ENCODE measurements around the gene ELFN1. TPM values are rescaled to one million over a fixed set of nuclear protein-coding genes. Genes with fewer than 3 reads are reported as not detected.

ELFN1 gene
- total RNA-seq, 6 donors from 2014 or later, result 0.11 to 3.0 (median 0.30) TPM; not detected in 1

DNA sequence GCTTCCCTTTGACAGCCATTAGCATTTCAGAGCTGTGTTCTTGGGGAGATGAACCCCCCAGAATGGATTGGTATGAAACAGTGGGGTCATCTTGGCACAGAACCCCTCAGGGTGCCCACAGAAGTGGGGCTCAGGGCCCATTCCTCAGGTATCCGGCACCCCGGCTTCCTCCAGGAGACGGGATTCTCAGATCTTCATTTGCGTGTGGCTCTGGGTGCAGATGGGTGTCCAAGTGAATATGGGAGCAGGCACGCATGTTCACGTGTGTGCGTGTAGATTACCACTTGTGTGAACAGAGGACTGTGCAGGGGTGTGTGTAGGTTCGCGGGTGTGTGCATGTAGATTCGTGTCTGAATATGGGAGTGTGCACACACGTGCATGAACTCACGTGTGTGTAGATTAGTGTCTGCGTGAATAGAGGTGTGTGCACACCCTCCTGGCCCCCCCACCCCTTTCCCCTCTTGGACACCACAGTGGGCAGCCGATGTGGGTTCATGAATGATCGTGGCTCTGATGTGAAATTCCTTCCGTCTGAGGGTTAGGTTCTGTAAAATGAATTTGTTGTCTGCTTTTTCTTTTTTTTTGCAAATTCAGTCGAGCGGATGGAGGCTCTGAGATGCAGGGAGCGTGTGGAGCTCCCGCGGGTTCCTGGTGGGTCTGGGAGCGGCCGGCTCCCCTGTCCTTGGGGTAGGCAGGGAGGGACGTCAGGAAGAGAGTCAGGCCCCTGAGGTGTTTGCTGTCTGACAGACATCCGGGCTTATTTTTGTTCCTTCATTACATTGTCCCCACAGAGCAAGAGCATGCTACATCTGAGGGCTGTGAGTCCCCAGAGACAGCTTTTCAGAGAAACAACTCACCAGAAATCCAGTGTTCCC is 7.4 kb downstream of the ELFN1 start:
- DNase-seq (peak in 1 of 2 donors; percentile 12), ATAC-seq (ENCODE audit: low FRiP score in 2 of 2) (no peak)
- H3K9me3 ChIP-seq, result no peaks in the 10 kb centered on the region
- no peaks in the 10 kb centered on the region for H3K4me1 ChIP-seq
- TF ChIP-seq POLR2AphosphoS5 (IDR thresholded peaks at IDR 0.05) (no peak), POLR2A (IDR thresholded peaks at IDR 0.05) (no peak), EP300 (IDR thresholded peaks at IDR 0.05) (no peak)
- TF ChIP-seq, protein P1, sequence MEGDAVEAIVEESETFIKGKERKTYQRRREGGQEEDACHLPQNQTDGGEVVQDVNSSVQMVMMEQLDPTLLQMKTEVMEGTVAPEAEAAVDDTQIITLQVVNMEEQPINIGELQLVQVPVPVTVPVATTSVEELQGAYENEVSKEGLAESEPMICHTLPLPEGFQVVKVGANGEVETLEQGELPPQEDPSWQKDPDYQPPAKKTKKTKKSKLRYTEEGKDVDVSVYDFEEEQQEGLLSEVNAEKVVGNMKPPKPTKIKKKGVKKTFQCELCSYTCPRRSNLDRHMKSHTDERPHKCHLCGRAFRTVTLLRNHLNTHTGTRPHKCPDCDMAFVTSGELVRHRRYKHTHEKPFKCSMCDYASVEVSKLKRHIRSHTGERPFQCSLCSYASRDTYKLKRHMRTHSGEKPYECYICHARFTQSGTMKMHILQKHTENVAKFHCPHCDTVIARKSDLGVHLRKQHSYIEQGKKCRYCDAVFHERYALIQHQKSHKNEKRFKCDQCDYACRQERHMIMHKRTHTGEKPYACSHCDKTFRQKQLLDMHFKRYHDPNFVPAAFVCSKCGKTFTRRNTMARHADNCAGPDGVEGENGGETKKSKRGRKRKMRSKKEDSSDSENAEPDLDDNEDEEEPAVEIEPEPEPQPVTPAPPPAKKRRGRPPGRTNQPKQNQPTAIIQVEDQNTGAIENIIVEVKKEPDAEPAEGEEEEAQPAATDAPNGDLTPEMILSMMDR (IDR thresholded peaks at IDR 0.05), result no peak
- no peak overlapping the region for H3K27ac ChIP-seq
- no peak overlapping the region for H3K4me3 ChIP-seq
- 79% methylated on average over 21 to 25 of the region's 25 CpGs for WGBS, 2 donors
- H3K27me3 ChIP-seq, result peaks cover 0 to 15% (median 6%) of the 10 kb centered on the region in 4 donors
- H3K36me3 ChIP-seq, result no peaks in the 10 kb centered on the region

DNA sequence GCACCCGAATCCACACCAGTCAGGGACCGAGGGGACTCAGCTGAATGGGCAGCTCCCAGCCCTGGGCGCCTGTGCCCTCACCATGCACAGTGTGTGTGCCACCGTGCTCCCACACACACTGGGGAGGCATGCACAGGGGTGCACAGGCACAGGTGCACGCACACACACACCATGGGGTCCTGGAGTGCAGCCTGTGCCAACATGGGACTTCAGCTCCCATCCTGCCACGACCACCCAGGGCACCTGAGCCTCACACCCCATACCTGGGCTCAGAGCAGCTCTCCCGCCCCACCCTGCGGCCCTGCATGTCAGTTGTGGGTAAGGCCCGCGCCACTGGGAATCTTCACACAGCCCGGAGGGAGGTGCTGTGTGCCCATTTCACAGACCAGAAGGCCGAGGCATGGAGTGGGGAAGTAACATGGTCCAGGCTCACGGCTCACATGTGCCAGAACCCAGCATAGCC is 8.0 kb downstream of the ELFN1 start:
- ATAC-seq (ENCODE audit: low FRiP score in 2 of 2) (no peak), DNase-seq (peak; percentile 15 to 68)
- WGBS, 2 donors, result 90% methylated on average over 13 of the region's 13 CpGs; no CpG with 5 or more reads in 1 of the 2 donors
- TF ChIP-seq, protein P1 (IDR thresholded peaks at IDR 0.05), result no peak
- TF ChIP-seq POLR2AphosphoS5 (IDR thresholded peaks at IDR 0.05) (no peak), EP300 (IDR thresholded peaks at IDR 0.05) (no peak), POLR2A (IDR thresholded peaks at IDR 0.05) (no peak)
- Histone ChIP-seq H3K9me3 (no peaks in the 10 kb centered on the region), H3K36me3 (no peaks in the 10 kb centered on the region), H3K27ac (no peak overlapping the region), H3K4me1 (no peaks in the 10 kb centered on the region), H3K27me3 (peaks cover 0 to 15% (median 6%) of the 10 kb centered on the region in 4 donors), H3K4me3 (no peak overlapping the region)

DNA sequence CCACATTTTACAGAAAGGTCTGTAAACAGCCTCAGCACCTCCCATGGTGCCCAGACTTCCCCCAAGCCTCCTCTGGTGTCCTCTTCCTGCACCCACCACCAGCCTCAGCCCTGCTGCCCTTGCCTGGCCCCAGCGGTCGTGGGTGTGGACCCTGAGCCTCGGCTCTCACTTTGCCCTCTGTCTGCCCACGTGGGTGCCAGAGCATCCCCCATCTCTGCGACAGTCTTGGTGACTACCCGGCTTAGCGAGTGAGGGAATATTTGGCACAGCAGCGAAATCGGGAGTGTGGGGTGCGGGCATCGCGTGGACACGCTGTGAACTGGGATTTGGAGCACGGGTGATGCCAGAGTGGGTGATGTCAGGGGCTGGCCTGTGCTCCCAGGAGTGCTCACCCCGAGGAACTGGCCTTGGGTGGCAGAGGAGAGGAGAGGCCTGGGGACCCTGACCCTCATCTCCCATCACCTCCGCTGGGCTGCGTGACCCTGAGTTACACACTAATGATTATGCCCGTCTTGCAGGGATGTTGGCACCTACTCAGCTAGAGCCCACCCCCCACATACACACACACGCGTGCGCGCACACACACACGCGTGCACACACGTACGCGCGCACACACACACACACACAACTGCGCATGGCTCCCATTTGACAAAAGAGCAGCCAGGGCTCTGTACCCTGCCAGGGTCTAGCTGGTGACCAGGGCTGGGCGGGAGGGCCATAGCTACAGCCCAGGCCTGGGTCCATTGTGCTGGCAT is 8.7 kb downstream of the ELFN1 start:
- no peak overlapping the region for H3K4me3 ChIP-seq
- peak; percentile 17 to 53 for DNase-seq
- H3K9me3 ChIP-seq, result peaks cover 0 to 5% (median 2%) of the 10 kb centered on the region in 4 donors
- no peak overlapping the region for H3K27ac ChIP-seq
- no peak for ATAC-seq (ENCODE audit: low FRiP score in 2 of 2)
- H3K4me1 ChIP-seq, result no peaks in the 10 kb centered on the region
- 87% methylated on average over 25 to 30 of the region's 30 CpGs for WGBS, 2 donors
- H3K27me3 ChIP-seq, result peaks cover 0 to 14% (median 3%) of the 10 kb centered on the region in 4 donors
- H3K36me3 ChIP-seq, result no peaks in the 10 kb centered on the region
- TF ChIP-seq POLR2AphosphoS5 (IDR thresholded peaks at IDR 0.05), result no peak

DNA sequence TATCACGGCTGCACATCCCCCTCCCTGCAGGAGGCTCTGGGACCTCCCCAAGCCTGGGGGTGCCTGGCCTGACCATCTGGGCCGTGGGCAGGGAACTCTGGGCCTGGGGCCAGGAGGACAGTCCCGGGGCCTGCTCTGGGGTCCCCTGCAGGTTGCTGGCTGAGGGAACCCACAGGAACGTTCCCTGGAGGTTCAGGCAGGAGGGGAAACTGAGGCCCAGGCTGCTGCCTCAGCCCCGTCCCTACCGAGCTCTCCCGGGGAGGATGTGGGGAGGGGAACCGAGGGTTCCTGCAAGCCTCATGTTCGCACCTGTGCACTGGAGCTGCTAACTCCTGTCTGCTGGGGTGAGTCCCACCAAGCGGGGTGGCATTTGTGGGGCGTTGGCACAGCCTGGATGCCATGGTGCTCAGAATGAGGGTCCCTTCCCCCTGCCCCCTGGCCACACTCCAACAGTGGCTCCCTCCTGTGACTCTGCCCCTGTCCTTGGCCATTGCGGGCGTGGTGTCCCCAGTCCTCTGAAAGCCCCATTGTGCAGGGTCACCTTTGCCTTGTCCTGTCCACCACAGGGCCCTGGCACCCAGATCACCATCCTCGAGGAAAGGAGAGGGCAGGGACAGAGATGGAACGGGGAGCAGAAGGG is 9.4 kb downstream of the ELFN1 start:
- Histone ChIP-seq H3K4me1 (no peaks in the 10 kb centered on the region), H3K9me3 (peaks cover 5 to 12% (median 8%) of the 10 kb centered on the region in 4 donors), H3K27ac (no peak overlapping the region), H3K36me3 (no peaks in the 10 kb centered on the region), H3K27me3 (peaks cover 0 to 7% (median 0%) of the 10 kb centered on the region in 4 donors), H3K4me3 (no peak overlapping the region)
- WGBS, 2 donors, result 79 to 81% methylated on average over 6 to 15 of the region's 15 CpGs
- TF ChIP-seq POLR2AphosphoS5 (IDR thresholded peaks at IDR 0.05) (no peak), POLR2A (IDR thresholded peaks at IDR 0.05) (no peak), EP300 (IDR thresholded peaks at IDR 0.05) (no peak)
- TF ChIP-seq, protein P1 (IDR thresholded peaks at IDR 0.05), result no peak
- peak in 1 of 2 donors; percentile 12 for DNase-seq
- ATAC-seq (ENCODE audit: low FRiP score in 2 of 2), result no peak
